ENCODE measurements around the gene MAP1LC3B2.

Gene MAP1LC3B2

GRCh38 chr12:116616536-116617248, 57.5 kb downstream of the MAP1LC3B2 start:
- DNase-seq, result no peak

DNA sequence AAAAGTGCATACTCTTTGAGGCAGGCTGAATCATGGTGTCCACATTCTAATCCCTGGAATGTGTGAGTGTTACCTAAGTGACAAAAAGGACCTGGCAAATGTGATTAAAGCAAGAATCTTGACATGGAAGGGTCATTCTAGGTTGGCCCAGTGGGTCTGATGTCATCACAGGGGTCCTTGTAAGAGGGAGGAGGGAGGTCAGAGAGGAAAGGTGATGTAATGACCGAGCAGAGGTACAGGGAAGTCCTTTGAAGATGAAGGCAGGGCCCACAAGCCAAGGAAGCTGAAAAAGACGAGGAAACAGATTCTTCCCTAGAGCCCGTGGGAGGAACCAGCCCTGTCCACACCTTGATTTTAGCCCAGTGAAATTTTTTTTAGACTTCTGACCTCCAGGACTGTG, 60.1 kb downstream of the MAP1LC3B2 start:
- DNase-seq, result no peak

DNA sequence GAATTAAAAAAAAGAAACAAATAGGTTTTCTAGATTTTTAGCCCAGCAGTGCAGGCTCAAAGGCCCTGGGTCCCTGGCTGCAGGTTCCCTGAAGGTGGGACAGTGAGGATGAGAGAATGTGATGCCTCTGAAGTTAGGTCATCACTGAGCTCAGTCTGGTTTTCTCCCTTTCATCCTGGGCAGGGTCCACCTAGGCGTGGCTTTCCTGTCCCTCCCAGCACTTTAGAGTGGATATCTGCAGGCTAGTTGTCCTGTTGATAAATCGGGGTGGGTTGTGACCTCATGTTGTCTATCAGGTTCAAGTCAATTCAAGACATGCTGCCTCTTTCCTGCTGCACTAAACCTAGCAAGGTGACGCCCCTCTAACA, 60.9 kb downstream of the MAP1LC3B2 start:
- no peak for DNase-seq

- no peak for DNase-seq
Observed at GRCh38 chr12:116620492-116621191, 61.5 kb downstream of the MAP1LC3B2 start.

DNA sequence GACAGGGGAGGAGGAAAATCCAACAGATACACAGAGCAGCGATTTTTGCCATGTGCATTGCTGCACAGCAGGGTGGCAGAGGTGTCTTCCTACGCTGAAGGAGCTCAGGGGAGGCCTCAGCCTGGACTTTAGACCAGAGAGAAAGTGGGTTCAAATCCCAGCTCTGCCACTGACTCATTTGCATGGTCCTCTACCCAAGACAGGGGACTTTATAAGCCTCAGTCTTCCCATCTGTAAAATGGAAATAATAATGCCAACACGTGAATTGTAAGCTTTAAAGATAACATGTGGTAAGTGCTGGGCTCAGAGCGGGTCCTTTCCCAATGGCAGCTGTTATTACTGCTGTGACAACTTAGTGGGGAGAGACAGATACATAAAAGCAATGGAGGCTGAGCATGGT, 62.0 kb downstream of the MAP1LC3B2 start:
- no peak for DNase-seq

DNA sequence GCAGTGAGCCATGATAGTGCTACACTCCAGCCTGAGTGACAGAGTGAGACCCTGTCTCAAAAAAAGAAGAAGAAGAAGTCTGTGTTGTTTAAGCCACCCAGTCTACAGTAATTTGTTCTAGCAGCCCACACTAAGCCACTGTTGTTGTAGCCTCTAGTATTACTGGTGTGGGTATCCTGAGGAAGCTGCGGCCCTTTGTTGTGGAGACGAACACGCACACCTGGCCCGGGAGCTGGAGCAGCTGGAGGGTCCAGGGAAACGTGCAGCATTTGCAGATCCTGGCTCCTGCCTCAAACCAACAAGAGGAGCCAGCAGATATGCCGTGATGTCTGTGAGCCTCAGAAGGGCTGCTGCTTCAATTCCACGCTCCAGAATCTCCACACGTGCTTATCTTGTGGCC, 65.3 kb downstream of the MAP1LC3B2 start:
- DNase-seq, result no peak

DNA sequence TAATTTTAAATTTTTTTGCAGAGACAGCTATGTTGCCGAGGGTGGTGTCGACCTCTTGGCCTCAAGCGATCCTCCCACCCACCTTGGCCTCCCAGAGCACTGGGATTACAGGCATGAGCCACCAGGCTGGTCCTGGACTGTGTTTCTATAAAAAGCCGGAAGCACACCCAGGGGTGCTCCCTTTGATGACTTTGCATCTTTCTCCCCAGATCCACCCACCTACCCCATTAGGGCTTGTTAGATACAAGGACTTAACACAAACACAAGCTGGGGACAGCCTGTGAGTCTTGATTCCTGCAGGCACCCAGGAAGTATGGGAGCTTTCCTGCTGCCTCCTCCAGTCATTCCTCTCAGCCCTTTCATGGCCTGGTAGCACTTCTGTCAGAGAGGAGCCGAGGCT, 67.0 kb downstream of the MAP1LC3B2 start:
- DNase-seq, result no peak

Data from NCI-H446 treated with DMSO at 0.1 percent for 48 hours (cell line).